NCI-H1105 (cell line): ENCODE results near the gene WDFY3.
"Not testable (repeated sequence)": the region's sequence is repeated elsewhere in the genome, so short reads cannot be mapped to it uniquely, and the experiment has no call there.

ENCODE experiments used
- DNase-seq: peaks from one replicate; lab custom pipeline; 2025; lab: John Stamatoyannopoulos, UW

Gene WDFY3

GRCh38 chr4:84856468-84857049, 109.9 kb downstream of the WDFY3 start:
- no peak for DNase-seq

GRCh38 chr4:84855774-84856173, 110.7 kb downstream of the WDFY3 start:
- no peak for DNase-seq

GRCh38 chr4:84852081-84852480, 114.4 kb downstream of the WDFY3 start:
- peak; percentile 66 for DNase-seq

GRCh38 chr4:84849051-84849640, 117.3 kb downstream of the WDFY3 start:
- DNase-seq, result no peak

- no peak for DNase-seq
These were observed 118.1 kb downstream of the WDFY3 start for GRCh38 chr4:84848432-84848831.

GRCh38 chr4:84847978-84848377, 118.5 kb downstream of the WDFY3 start:
- no peak for DNase-seq

GRCh38 chr4:84846985-84847384, 119.5 kb downstream of the WDFY3 start:
- DNase-seq, result no peak

GRCh38 chr4:84841435-84841834, 125.1 kb downstream of the WDFY3 start:
- no peak for DNase-seq

- DNase-seq, result no peak
These were observed 128.7 kb downstream of the WDFY3 start for GRCh38 chr4:84837751-84838150.

GRCh38 chr4:84829633-84830032, 136.9 kb downstream of the WDFY3 start:
- not testable (repeated sequence) for DNase-seq

GRCh38 chr4:84826681-84827080, 139.8 kb downstream of the WDFY3 start:
- DNase-seq, result no peak

GRCh38 chr4:84825701-84826341, 140.7 kb downstream of the WDFY3 start:
- DNase-seq, result no peak

GRCh38 chr4:84821064-84821463, 145.4 kb downstream of the WDFY3 start:
- DNase-seq, result no peak

- no peak for DNase-seq
These were observed 152.3 kb downstream of the WDFY3 start for GRCh38 chr4:84814094-84814750.

- DNase-seq, result no peak
These were observed 156.5 kb downstream of the WDFY3 start for GRCh38 chr4:84809946-84810345.

- DNase-seq, result no peak
These were observed 158.2 kb downstream of the WDFY3 start for GRCh38 chr4:84808332-84808731.

- not testable (repeated sequence) for DNase-seq
These were observed 159.9 kb downstream of the WDFY3 start for GRCh38 chr4:84806541-84806940.

GRCh38 chr4:84804136-84804535, 162.4 kb downstream of the WDFY3 start:
- DNase-seq, result no peak

GRCh38 chr4:84803720-84804119, 162.8 kb downstream of the WDFY3 start:
- DNase-seq, result no peak

GRCh38 chr4:84803116-84803515, 163.4 kb downstream of the WDFY3 start:
- no peak for DNase-seq

- DNase-seq, result no peak
These were observed 166.2 kb downstream of the WDFY3 start for GRCh38 chr4:84800256-84800655.

GRCh38 chr4:84799318-84799717, 167.2 kb downstream of the WDFY3 start:
- DNase-seq, result no peak

- DNase-seq, result no peak
These were observed 170.1 kb downstream of the WDFY3 start for GRCh38 chr4:84796394-84796793.
